ENCODE data around the gene GSTM1.
A peak's percentile ranks its signal among the peaks of the same experiment; 100 is the strongest.
"Not testable (repeated sequence)": the region's sequence is repeated elsewhere in the genome, so short reads cannot be mapped to it uniquely, and the experiment has no call there.

Gene GSTM1

GRCh38 chr1:109660691-109661026 is 27.0 kb upstream of the GSTM1 start:
- not testable (repeated sequence) for DNase-seq

GRCh38 chr1:109661391-109661790 is 26.2 kb upstream of the GSTM1 start:
- no peak for DNase-seq

- no peak for DNase-seq
These were observed 22.9 kb upstream of the GSTM1 start for GRCh38 chr1:109664671-109665070.

GRCh38 chr1:109667452-109668122 is 20.0 kb upstream of the GSTM1 start, which contains the start of gene GSTM2:
Gene GSTM2 (plus strand): TSS chr1:109668057. CDS start chr1:109668116, 59 bp downstream.
- DNase-seq = peak; percentile 90

- peak; percentile 3 for DNase-seq
These were observed 19.4 kb upstream of the GSTM1 start for GRCh38 chr1:109668123-109668775.

GRCh38 chr1:109669246-109669948 is 18.2 kb upstream of the GSTM1 start:
- peak; percentile 0 for DNase-seq

GRCh38 chr1:109669949-109670302 is 17.7 kb upstream of the GSTM1 start:
- DNase-seq = not testable (repeated sequence)

GRCh38 chr1:109671067-109671466 is 16.6 kb upstream of the GSTM1 start:
- DNase-seq = peak; percentile 0

GRCh38 chr1:109673861-109674260 is 13.8 kb upstream of the GSTM1 start:
- DNase-seq = not testable (repeated sequence)

- peak; percentile 0 for DNase-seq
These were observed 10.8 kb upstream of the GSTM1 start for GRCh38 chr1:109676683-109677381.

GRCh38 chr1:109677459-109677858 is 10.2 kb upstream of the GSTM1 start:
- peak; percentile 0 for DNase-seq

GRCh38 chr1:109678637-109679036 is 9.0 kb upstream of the GSTM1 start:
- DNase-seq = not testable (repeated sequence)

- DNase-seq = not testable (repeated sequence)
These were observed 2.8 kb upstream of the GSTM1 start for GRCh38 chr1:109684777-109685176.

- not testable (repeated sequence) for DNase-seq
These were observed 2.2 kb upstream of the GSTM1 start for GRCh38 chr1:109685399-109685798.

- DNase-seq = not testable (repeated sequence)
These were observed 1.7 kb upstream of the GSTM1 start for GRCh38 chr1:109685890-109686289.

- not testable (repeated sequence) for DNase-seq
These were observed 508 bp upstream of the GSTM1 start for GRCh38 chr1:109687109-109687508.

- DNase-seq = no peak
These were observed 2.3 kb downstream of the GSTM1 start for GRCh38 chr1:109689844-109690405.

GRCh38 chr1:109691759-109692158 is 4.1 kb downstream of the GSTM1 start:
- no peak for DNase-seq

GRCh38 chr1:109694400-109694799 is 6.8 kb downstream of the GSTM1 start:
- DNase-seq = not testable (repeated sequence)

- DNase-seq = not testable (repeated sequence)
These were observed 7.5 kb downstream of the GSTM1 start for GRCh38 chr1:109695138-109695537.

- DNase-seq = no peak
These were observed 9.4 kb downstream of the GSTM1 start for GRCh38 chr1:109697066-109697465.

GRCh38 chr1:109697861-109698260 is 10.2 kb downstream of the GSTM1 start:
- not testable (repeated sequence) for DNase-seq

GRCh38 chr1:109702940-109703339 is 15.3 kb downstream of the GSTM1 start:
- not testable (repeated sequence) for DNase-seq

Data from EL (cell line).